SH-SY5Y (cell line): Measurements from ENCODE around the gene TIRAP.

Source experiments
- GATA2 ChIP-seq: IDR thresholded peaks from 2 replicates; pipeline ENCODE4 v1.6.1; 2011; ENCODE audit warnings: mild to moderate bottlenecking, low read depth, low read length
- GATA3 ChIP-seq: IDR thresholded peaks from 2 replicates; pipeline ENCODE4 v1.6.1; 2011; ENCODE audit warnings: low read depth, mild to moderate bottlenecking, low read length, moderate library complexity

Gene TIRAP

GRCh38 chr11:126339863-126340434 is 57.1 kb downstream of the TIRAP start:
- TF ChIP-seq GATA3 = no peak
- TF ChIP-seq GATA2 = no peak

GRCh38 chr11:126340960-126341606 is 58.2 kb downstream of the TIRAP start:
- TF ChIP-seq GATA3 = no peak
- no peak for TF ChIP-seq GATA2

GRCh38 chr11:126341760-126342161 is 58.9 kb downstream of the TIRAP start:
- TF ChIP-seq GATA2 = no peak
- TF ChIP-seq GATA3 = no peak

- TF ChIP-seq GATA3 = no peak
- TF ChIP-seq GATA2 = no peak
These were observed 60.2 kb downstream of the TIRAP start for GRCh38 chr11:126343051-126343450.
